GM12801 (cell line): ENCODE data around the gene EXOC7.

ENCODE experiments used
- CTCF ChIP-seq: IDR thresholded peaks from one replicate; pipeline ENCODE4 v1.5.1; 2011; ENCODE audit warnings: control low read depth; ENCODE audit not compliant: insufficient read length; ENCODE audit errors: extremely low read depth

The EXOC7 gene

GRCh38 chr17:76104896-76105231, 1.3 kb upstream of the EXOC7 start:
- no peak for TF ChIP-seq CTCF

- TF ChIP-seq CTCF: no peak
These were observed 731 bp upstream of the EXOC7 start for GRCh38 chr17:76104140-76104895.

GRCh38 chr17:76102944-76103273, 678 bp downstream of the EXOC7 start:
- no peak for TF ChIP-seq CTCF

GRCh38 chr17:76097716-76098295, 5.8 kb downstream of the EXOC7 start:
- TF ChIP-seq CTCF: no peak

- no peak for TF ChIP-seq CTCF
These were observed 7.6 kb downstream of the EXOC7 start for GRCh38 chr17:76095943-76096342.

GRCh38 chr17:76094046-76094445, 9.5 kb downstream of the EXOC7 start:
- no peak for TF ChIP-seq CTCF

GRCh38 chr17:76092526-76093413, 10.8 kb downstream of the EXOC7 start:
- no peak for TF ChIP-seq CTCF
